GM13977 (cell line): ENCODE measurements around the gene ZNF467.

Experiments
- DNase-seq: peaks from one replicate; pipeline ENCODE4 v3.0.0; 2012; ENCODE audit warnings: low spot score
- CTCF ChIP-seq: IDR thresholded peaks from 2 replicates; pipeline ENCODE4 v1.5.1; 2012; ENCODE audit warnings: mild to moderate bottlenecking, control low read depth; ENCODE audit not compliant: insufficient read depth; ENCODE audit errors: extremely low read depth, missing control alignments
- in situ Hi-C: fragments of 300-500 bp; cut with MboI; formaldehyde crosslinking; loops from one replicate; pipeline ENCODE4 v1.12.0; 2022; ENCODE audit warnings: low sequenced_read_pairs, low pct_unique_long_range_greater_than_20kb, mixed read lengths, inconsistent platforms; ENCODE audit not compliant: unreplicated experiment

Gene ZNF467

GRCh38 chr7:149778696-149779501 is 5.5 kb upstream of the ZNF467 start:
- TF ChIP-seq CTCF = no peak
- DNase-seq = no peak
- in situ Hi-C loops = no loop called here

GRCh38 chr7:149778327-149778637 is 4.9 kb upstream of the ZNF467 start:
- no peak for TF ChIP-seq CTCF
- in situ Hi-C loops = no loop called here
- no peak for DNase-seq

GRCh38 chr7:149777551-149778326 is 4.4 kb upstream of the ZNF467 start:
- DNase-seq = no peak
- in situ Hi-C loops = no loop called here
- no peak for TF ChIP-seq CTCF

GRCh38 chr7:149776848-149777407 is 3.5 kb upstream of the ZNF467 start:
- DNase-seq = no peak
- no peak for TF ChIP-seq CTCF
- in situ Hi-C loops = no loop called here

GRCh38 chr7:149776289-149776688 is 2.9 kb upstream of the ZNF467 start:
- in situ Hi-C loops = no loop called here
- no peak for TF ChIP-seq CTCF
- no peak for DNase-seq

GRCh38 chr7:149775176-149775556 is 1.8 kb upstream of the ZNF467 start:
- DNase-seq = no peak
- in situ Hi-C loops = no loop called here
- TF ChIP-seq CTCF = no peak
